GM12878 (cell line): ENCODE data around the gene NTN1.

Experiments used
- MEF2A ChIP-seq: IDR thresholded peaks from 2 replicates; pipeline ENCODE4 v1.6.1; 2011; ENCODE audit warnings: low read depth, mild to moderate bottlenecking, low read length, moderate library complexity; ENCODE audit not compliant: insufficient read depth
- POLR2A ChIP-seq: IDR thresholded peaks from 2 replicates; pipeline ENCODE4 v1.6.1; 2011; ENCODE audit warnings: low read depth, mild to moderate bottlenecking, low read length
- POLR2AphosphoS5 ChIP-seq: IDR thresholded peaks from 2 replicates; pipeline ENCODE4 v1.6.1; 2011; ENCODE audit warnings: mild to moderate bottlenecking, low read length, inconsistent platforms
- RAD21 ChIP-seq: IDR thresholded peaks from 2 replicates; pipeline ENCODE4 v1.6.1; 2011; ENCODE audit warnings: mild to moderate bottlenecking, low read depth, low read length, moderate library complexity; ENCODE audit not compliant: insufficient read depth
- TF ChIP-seq, protein P1 (sequence below), 3 experiments: IDR thresholded peaks in 2 of 3; conservative IDR thresholded peaks in 1 of 3; 2 replicates each; pipeline ENCODE4 v1.5.1; 2011; ENCODE audit warnings: low read depth in 3 of 3, low read length in 3 of 3, mild to moderate bottlenecking in 3 of 3, control low read depth in 2 of 3, moderate library complexity in 2 of 3, inconsistent platforms in 1 of 3, mixed read lengths in 1 of 3; ENCODE audit not compliant: control insufficient read depth in 2 of 3, insufficient read depth in 1 of 3; ENCODE audit errors: extremely low read depth in 1 of 3
- TF ChIP-seq, protein P2 (sequence below): fragments of 450-650 bp; IDR thresholded peaks from 2 replicates; pipeline ENCODE4 v1.6.1; 2017; ENCODE audit warnings: low read depth, mild to moderate bottlenecking, moderate library complexity
- TF ChIP-seq, protein P3 (sequence below): fragments of 450-650 bp; IDR thresholded peaks from 2 replicates; pipeline ENCODE4 v1.6.1; 2018; ENCODE audit warnings: mild to moderate bottlenecking, low read depth, moderate library complexity; ENCODE audit not compliant: partially characterized antibody

DNA sequence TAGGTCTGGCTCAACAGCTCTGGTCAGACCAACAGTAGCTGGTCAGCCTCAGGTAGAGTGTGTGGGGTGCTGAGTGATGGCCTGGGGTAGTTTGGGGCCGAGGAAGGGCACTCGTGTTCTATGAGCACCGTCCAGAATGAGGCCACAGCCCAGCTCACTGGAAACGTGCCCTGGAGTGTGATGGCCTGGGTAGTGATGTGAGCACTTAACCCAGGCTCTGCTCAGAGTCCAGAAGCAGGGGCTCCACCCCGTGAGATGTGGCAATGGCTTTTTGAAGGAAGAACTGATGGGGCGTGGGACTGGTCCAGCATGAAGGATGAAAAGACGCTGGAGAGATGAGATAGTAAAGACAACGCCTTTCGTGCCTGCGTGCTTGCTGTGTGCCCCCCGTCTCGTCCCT lies 35.3 kb downstream of the NTN1 start:
- TF ChIP-seq, protein P1, sequence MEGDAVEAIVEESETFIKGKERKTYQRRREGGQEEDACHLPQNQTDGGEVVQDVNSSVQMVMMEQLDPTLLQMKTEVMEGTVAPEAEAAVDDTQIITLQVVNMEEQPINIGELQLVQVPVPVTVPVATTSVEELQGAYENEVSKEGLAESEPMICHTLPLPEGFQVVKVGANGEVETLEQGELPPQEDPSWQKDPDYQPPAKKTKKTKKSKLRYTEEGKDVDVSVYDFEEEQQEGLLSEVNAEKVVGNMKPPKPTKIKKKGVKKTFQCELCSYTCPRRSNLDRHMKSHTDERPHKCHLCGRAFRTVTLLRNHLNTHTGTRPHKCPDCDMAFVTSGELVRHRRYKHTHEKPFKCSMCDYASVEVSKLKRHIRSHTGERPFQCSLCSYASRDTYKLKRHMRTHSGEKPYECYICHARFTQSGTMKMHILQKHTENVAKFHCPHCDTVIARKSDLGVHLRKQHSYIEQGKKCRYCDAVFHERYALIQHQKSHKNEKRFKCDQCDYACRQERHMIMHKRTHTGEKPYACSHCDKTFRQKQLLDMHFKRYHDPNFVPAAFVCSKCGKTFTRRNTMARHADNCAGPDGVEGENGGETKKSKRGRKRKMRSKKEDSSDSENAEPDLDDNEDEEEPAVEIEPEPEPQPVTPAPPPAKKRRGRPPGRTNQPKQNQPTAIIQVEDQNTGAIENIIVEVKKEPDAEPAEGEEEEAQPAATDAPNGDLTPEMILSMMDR (IDR thresholded peaks at IDR 0.05 in 2 of 3, conservative IDR thresholded peaks at IDR 0.05 in 1 of 3; ENCODE audit: control insufficient read depth in 2 of 3, extremely low read depth in 1 of 3, insufficient read depth in 1 of 3, low read depth in 3 of 3, low read length in 3 of 3), result no peak
- no peak for TF ChIP-seq POLR2AphosphoS5
- no peak for TF ChIP-seq RAD21
- no peak for TF ChIP-seq POLR2A
- no peak for TF ChIP-seq MEF2A
- TF ChIP-seq, protein P2, sequence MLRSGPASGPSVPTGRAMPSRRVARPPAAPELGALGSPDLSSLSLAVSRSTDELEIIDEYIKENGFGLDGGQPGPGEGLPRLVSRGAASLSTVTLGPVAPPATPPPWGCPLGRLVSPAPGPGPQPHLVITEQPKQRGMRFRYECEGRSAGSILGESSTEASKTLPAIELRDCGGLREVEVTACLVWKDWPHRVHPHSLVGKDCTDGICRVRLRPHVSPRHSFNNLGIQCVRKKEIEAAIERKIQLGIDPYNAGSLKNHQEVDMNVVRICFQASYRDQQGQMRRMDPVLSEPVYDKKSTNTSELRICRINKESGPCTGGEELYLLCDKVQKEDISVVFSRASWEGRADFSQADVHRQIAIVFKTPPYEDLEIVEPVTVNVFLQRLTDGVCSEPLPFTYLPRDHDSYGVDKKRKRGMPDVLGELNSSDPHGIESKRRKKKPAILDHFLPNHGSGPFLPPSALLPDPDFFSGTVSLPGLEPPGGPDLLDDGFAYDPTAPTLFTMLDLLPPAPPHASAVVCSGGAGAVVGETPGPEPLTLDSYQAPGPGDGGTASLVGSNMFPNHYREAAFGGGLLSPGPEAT, result no peak
- TF ChIP-seq, protein P3, sequence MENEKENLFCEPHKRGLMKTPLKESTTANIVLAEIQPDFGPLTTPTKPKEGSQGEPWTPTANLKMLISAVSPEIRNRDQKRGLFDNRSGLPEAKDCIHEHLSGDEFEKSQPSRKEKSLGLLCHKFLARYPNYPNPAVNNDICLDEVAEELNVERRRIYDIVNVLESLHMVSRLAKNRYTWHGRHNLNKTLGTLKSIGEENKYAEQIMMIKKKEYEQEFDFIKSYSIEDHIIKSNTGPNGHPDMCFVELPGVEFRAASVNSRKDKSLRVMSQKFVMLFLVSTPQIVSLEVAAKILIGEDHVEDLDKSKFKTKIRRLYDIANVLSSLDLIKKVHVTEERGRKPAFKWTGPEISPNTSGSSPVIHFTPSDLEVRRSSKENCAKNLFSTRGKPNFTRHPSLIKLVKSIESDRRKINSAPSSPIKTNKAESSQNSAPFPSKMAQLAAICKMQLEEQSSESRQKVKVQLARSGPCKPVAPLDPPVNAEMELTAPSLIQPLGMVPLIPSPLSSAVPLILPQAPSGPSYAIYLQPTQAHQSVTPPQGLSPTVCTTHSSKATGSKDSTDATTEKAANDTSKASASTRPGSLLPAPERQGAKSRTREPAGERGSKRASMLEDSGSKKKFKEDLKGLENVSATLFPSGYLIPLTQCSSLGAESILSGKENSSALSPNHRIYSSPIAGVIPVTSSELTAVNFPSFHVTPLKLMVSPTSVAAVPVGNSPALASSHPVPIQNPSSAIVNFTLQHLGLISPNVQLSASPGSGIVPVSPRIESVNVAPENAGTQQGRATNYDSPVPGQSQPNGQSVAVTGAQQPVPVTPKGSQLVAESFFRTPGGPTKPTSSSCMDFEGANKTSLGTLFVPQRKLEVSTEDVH, result no peak
